HEK293 (cell line): ENCODE data around the gene ST3GAL5.

Experiments used
- CTCF ChIA-PET: fragments of 350-600 bp; formaldehyde crosslinking; extraction: SDS; loops from one replicate; lab custom pipeline; 2021; ENCODE audit warnings: antibody characterized with exemption; lab: Yijun Ruan, JAX
- POLR2A ChIA-PET: fragments of 300-600 bp; formaldehyde crosslinking; extraction: SDS; loops from one replicate; lab custom pipeline; 2020; ENCODE audit warnings: antibody characterized with exemption, inconsistent platforms; lab: Yijun Ruan, JAX
- H3K27ac ChIP-seq: fragments of 200-500 bp; sonication (Bioruptor generic); 2 replicates; pipeline ENCODE4 v1.5.1; 2014; ENCODE audit warnings: low read depth, low read length, control low read depth, inconsistent platforms; ENCODE audit errors: extremely low read depth
- H3K36me3 ChIP-seq, 2 experiments: fragments of 200-500 bp in 1 of 2; sonication (Bioruptor generic) in 1 of 2; 1 replicate in 1 of 2; 2 replicates in 1 of 2; pipeline ENCODE4 v1.5.1; 2014 to 2017; ENCODE audit warnings: inconsistent platforms in 2 of 2, low read length in 2 of 2; ENCODE audit not compliant: control insufficient read depth in 2 of 2, insufficient read depth in 1 of 2
- H3K4me1 ChIP-seq: fragments of 200-500 bp; sonication (Bioruptor generic); 2 replicates; pipeline ENCODE4 v1.5.1; 2014; ENCODE audit warnings: mild to moderate bottlenecking, low read length, inconsistent platforms; ENCODE audit not compliant: control insufficient read depth, insufficient read depth
- H3K4me3 ChIP-seq: 2 replicates; pipeline ENCODE4 v1.5.1; 2011; ENCODE audit warnings: low read depth, mild to moderate bottlenecking, control low read depth, low read length, moderate library complexity
- H3K9me3 ChIP-seq: fragments of 200-500 bp; sonication (Bioruptor generic); 2 replicates; pipeline ENCODE4 v1.5.1; 2014; ENCODE audit warnings: low read depth, low read length, inconsistent platforms; ENCODE audit not compliant: control insufficient read depth, insufficient read depth
- HOXC10 ChIP-seq: sonication (generic); formaldehyde crosslinking; IDR thresholded peaks from 2 replicates; pipeline ENCODE4 v1.8.1; 2023; ENCODE audit warnings: mild to moderate bottlenecking, missing genetic modification reagents
- PRDM4 ChIP-seq: fragments of 450-650 bp; formaldehyde crosslinking; IDR thresholded peaks from 2 replicates; pipeline ENCODE4 v1.5.1; 2017; ENCODE audit warnings: missing biosample characterization, missing genetic modification characterization
- ZBTB21 ChIP-seq: fragments of 450-650 bp; formaldehyde crosslinking; IDR thresholded peaks from 2 replicates; pipeline ENCODE4 v1.5.1; 2017; ENCODE audit warnings: missing biosample characterization, missing genetic modification characterization
- ZNF202 ChIP-seq: fragments of 450-650 bp; formaldehyde crosslinking; IDR thresholded peaks from 2 replicates; pipeline ENCODE4 v1.5.1; 2016; ENCODE audit warnings: missing biosample characterization, missing genetic modification characterization, borderline replicate concordance
- ZNF302 ChIP-seq: fragments of 450-650 bp; formaldehyde crosslinking; IDR thresholded peaks from 2 replicates; pipeline ENCODE4 v1.5.1; 2016; ENCODE audit warnings: missing biosample characterization, missing genetic modification characterization, low read depth
- ZNF350 ChIP-seq: fragments of 450-650 bp; formaldehyde crosslinking; IDR thresholded peaks from 2 replicates; pipeline ENCODE4 v1.5.0; 2017; ENCODE audit warnings: missing biosample characterization, mild to moderate bottlenecking, missing genetic modification characterization
- ZNF37A ChIP-seq: fragments of 450-650 bp; IDR thresholded peaks from 2 replicates; pipeline ENCODE4 v1.5.1; 2018; ENCODE audit warnings: missing biosample characterization, missing genetic modification characterization
- ZNF416 ChIP-seq: fragments of 450-650 bp; formaldehyde crosslinking; IDR thresholded peaks from 2 replicates; pipeline ENCODE4 v1.5.1; 2016; ENCODE audit warnings: missing biosample characterization, missing genetic modification characterization
- ZNF558 ChIP-seq: fragments of 450-650 bp; formaldehyde crosslinking; IDR thresholded peaks from 2 replicates; pipeline ENCODE4 v1.5.1; 2016; ENCODE audit warnings: missing biosample characterization, missing genetic modification characterization
- ZNF585B ChIP-seq: fragments of 450-650 bp; formaldehyde crosslinking; IDR thresholded peaks from 2 replicates; pipeline ENCODE4 v1.5.1; 2016; ENCODE audit warnings: missing biosample characterization, missing genetic modification characterization
- ZNF658 ChIP-seq: fragments of 450-650 bp; formaldehyde crosslinking; IDR thresholded peaks from 2 replicates; pipeline ENCODE4; 2016; ENCODE audit warnings: missing biosample characterization, missing genetic modification characterization
- ZNF837 ChIP-seq: fragments of 450-650 bp; formaldehyde crosslinking; IDR thresholded peaks from 2 replicates; pipeline ENCODE4 v1.5.1; 2016; ENCODE audit warnings: missing biosample characterization, missing genetic modification characterization
- TF ChIP-seq, protein P1 (sequence below): fragments of 450-650 bp; formaldehyde crosslinking; IDR thresholded peaks from 2 replicates; pipeline ENCODE4 v1.5.1; 2016; ENCODE audit warnings: missing biosample characterization, missing genetic modification characterization
- TF ChIP-seq, protein P2 (sequence below): fragments of 450-650 bp; formaldehyde crosslinking; IDR thresholded peaks from 2 replicates; pipeline ENCODE4 v1.5.1; 2016; ENCODE audit warnings: missing biosample characterization, missing genetic modification characterization

Gene ST3GAL5

GRCh38 chr2:85823951-85824350 is 64.8 kb downstream of the ST3GAL5 start:
- H3K9me3 ChIP-seq = no peaks in the 10 kb centered on the region
- CTCF ChIA-PET = interaction anchor here (0.5 to 12.5 kb wide), 10 partner anchors 8 to 545 kb away, joined by 3 to 216 read pairs (median 4); no protein-coding TSS in a partner anchor
- H3K36me3 ChIP-seq = no peaks in the 10 kb centered on the region
- no peak for TF ChIP-seq ZNF558
- TF ChIP-seq HOXC10 (CRISPR knock-in tag) = no peak
- TF ChIP-seq ZNF302 (tag by site-specific recombination) = no peak
- TF ChIP-seq, all 188 proteins: peak for 0
- Histone ChIP-seq H3K27ac (no peak overlapping the region), H3K4me1 (no peaks in the 10 kb centered on the region), H3K4me3 (no peak overlapping the region)
- POLR2A ChIA-PET = no interaction called here

DNA sequence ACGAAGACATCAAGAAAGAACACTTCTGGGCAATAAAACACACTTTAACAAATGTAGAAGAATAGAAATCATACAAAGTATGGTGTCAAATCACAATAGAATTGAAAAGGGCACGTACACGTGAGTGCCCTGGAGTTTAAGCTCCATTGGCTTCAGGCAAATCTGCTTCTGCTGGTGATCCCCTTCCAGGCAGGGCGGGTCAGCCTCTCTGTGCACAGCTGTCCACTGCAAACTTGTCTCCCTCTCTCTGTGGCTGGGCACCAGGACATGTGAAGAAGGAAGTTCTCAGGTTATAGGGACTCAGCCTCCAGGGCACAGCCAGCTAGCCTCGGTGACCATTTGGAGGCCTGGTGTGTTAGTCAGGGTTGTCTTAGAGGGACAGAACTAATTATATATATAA is 66.0 kb downstream of the ST3GAL5 start:
- TF ChIP-seq, protein P1, sequence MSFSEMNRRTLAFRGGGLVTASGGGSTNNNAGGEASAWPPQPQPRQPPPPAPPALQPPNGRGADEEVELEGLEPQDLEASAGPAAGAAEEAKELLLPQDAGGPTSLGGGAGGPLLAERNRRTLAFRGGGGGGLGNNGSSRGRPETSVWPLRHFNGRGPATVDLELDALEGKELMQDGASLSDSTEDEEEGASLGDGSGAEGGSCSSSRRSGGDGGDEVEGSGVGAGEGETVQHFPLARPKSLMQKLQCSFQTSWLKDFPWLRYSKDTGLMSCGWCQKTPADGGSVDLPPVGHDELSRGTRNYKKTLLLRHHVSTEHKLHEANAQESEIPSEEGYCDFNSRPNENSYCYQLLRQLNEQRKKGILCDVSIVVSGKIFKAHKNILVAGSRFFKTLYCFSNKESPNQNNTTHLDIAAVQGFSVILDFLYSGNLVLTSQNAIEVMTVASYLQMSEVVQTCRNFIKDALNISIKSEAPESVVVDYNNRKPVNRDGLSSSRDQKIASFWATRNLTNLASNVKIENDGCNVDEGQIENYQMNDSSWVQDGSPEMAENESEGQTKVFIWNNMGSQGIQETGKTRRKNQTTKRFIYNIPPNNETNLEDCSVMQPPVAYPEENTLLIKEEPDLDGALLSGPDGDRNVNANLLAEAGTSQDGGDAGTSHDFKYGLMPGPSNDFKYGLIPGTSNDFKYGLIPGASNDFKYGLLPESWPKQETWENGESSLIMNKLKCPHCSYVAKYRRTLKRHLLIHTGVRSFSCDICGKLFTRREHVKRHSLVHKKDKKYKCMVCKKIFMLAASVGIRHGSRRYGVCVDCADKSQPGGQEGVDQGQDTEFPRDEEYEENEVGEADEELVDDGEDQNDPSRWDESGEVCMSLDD (tag by site-specific recombination) = no peak
- TF ChIP-seq ZNF585B (tag by site-specific recombination) = no peak
- TF ChIP-seq ZNF658 (tag by site-specific recombination) = no peak
- TF ChIP-seq ZNF416 = no peak
- TF ChIP-seq, protein P2, sequence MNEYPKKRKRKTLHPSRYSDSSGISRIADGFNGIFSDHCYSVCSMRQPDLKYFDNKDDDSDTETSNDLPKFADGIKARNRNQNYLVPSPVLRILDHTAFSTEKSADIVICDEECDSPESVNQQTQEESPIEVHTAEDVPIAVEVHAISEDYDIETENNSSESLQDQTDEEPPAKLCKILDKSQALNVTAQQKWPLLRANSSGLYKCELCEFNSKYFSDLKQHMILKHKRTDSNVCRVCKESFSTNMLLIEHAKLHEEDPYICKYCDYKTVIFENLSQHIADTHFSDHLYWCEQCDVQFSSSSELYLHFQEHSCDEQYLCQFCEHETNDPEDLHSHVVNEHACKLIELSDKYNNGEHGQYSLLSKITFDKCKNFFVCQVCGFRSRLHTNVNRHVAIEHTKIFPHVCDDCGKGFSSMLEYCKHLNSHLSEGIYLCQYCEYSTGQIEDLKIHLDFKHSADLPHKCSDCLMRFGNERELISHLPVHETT = no peak
- TF ChIP-seq ZBTB21 = no peak
- no peak for TF ChIP-seq ZNF350 (tag by site-specific recombination)
- TF ChIP-seq ZNF202 = no peak
- no peak for TF ChIP-seq PRDM4
- H3K36me3 ChIP-seq = no peaks in the 10 kb centered on the region
- no peaks in the 10 kb centered on the region for H3K9me3 ChIP-seq
- no peak overlapping the region for H3K27ac ChIP-seq
- H3K4me1 ChIP-seq = no peaks in the 10 kb centered on the region
- CTCF ChIA-PET = interaction anchor here (0.6 to 12.5 kb wide), 4 partner anchors 9 to 256 kb away, joined by 3 to 216 read pairs (median 8); no protein-coding TSS in a partner anchor
- no peak overlapping the region for H3K4me3 ChIP-seq
- POLR2A ChIA-PET = no interaction called here

- CTCF ChIA-PET = interaction anchor here (0.7 to 1.8 kb wide), 7 partner anchors 8 to 260 kb away, joined by 3 to 11 read pairs (median 4); no protein-coding TSS in a partner anchor
- H3K36me3 ChIP-seq = no peaks in the 10 kb centered on the region
- no peak overlapping the region for H3K27ac ChIP-seq
- H3K9me3 ChIP-seq = no peaks in the 10 kb centered on the region
- TF ChIP-seq ZNF37A (tag by site-specific recombination) (no peak), ZNF837 (tag by site-specific recombination) (no peak)
- no peak overlapping the region for H3K4me3 ChIP-seq
- H3K4me1 ChIP-seq = no peaks in the 10 kb centered on the region
- POLR2A ChIA-PET = no interaction called here
Measured at GRCh38 chr2:85819811-85820510, 68.8 kb downstream of the ST3GAL5 start.
